Thoracic aorta (tissue), 2 donors: ENCODE data around the gene KDM7A. TPM values are rescaled to one million over a fixed set of nuclear protein-coding genes. Genes with fewer than 3 reads are reported as not detected.

Experiments used
- ATAC-seq: fragments of 150-250 bp; one replicate; pipeline ENCODE4 v1.8.0; 2017; ENCODE audit warnings: low read depth; ENCODE audit not compliant: insufficient number of reproducible peaks, low FRiP score
- DNase-seq: peaks from one replicate; pipeline ENCODE4 v3.0.0-alpha.2; 2020; ENCODE audit warnings: low spot score
- H3K27ac ChIP-seq, 2 donors: fragments of 200-600 bp; sonication (generic); 1 replicate in 1 of 2; 2 replicates in 1 of 2; pipeline ENCODE4 v1.5.1; 2016; ENCODE audit warnings: mild to moderate bottlenecking in 2 of 2, moderate library complexity in 2 of 2
- H3K27me3 ChIP-seq: fragments of 200-600 bp; sonication (generic); replicated peaks from 2 replicates; pipeline ENCODE4 v1.6.0; 2016; ENCODE audit warnings: mild to moderate bottlenecking; ENCODE audit not compliant: insufficient read depth
- H3K36me3 ChIP-seq: fragments of 200-600 bp; sonication (generic); one replicate; pipeline ENCODE4 v1.5.1; 2016
- H3K4me1 ChIP-seq, 2 donors: fragments of 200-600 bp; sonication (generic); 1 replicate in 1 of 2; 2 replicates in 1 of 2; pipeline versions ENCODE4 v1.5.1 to v1.6.0; 2016; ENCODE audit warnings: low read depth in 2 of 2, mild to moderate bottlenecking in 1 of 2; ENCODE audit not compliant: control insufficient read depth in 1 of 2
- H3K4me3 ChIP-seq: fragments of 200-600 bp; sonication (generic); 2 replicates; pipeline ENCODE4 v1.5.1; 2016; ENCODE audit warnings: mild to moderate bottlenecking
- H3K9me3 ChIP-seq: fragments of 200-600 bp; sonication (generic); 2 replicates; pipeline ENCODE4 v1.5.1; 2016
- CTCF ChIP-seq: fragments of 200-600 bp; sonication (generic); IDR thresholded peaks from one replicate; pipeline ENCODE4 v1.5.1; 2019; ENCODE audit warnings: antibody characterized with exemption
- total RNA-seq, 2 donors: library from RNA; depleted of rRNA; stranded (reverse); fragments of >200 nt; gene quantifications; one replicate each; pipeline versions ENCODE4 v1.1.0 to v1.2.3, GENCODE V29; 2016

KDM7A gene
- total RNA-seq, 2 donors from 2014 or later: 27.9 to 42.7 TPM

- Histone ChIP-seq H3K4me3 (no peak overlapping the region), H3K4me1 (peaks cover 0 to 12% of the 10 kb centered on the region in 2 donors), H3K27ac (no peak overlapping the region), H3K9me3 (no peaks in the 10 kb centered on the region), H3K36me3 (no peaks in the 10 kb centered on the region), H3K27me3 (no peaks in the 10 kb centered on the region)
- no peak for DNase-seq
- no peak for TF ChIP-seq CTCF
- no peak for ATAC-seq
Observed at GRCh38 chr7:140051820-140052219, 125.0 kb downstream of the KDM7A start.

GRCh38 chr7:140050100-140050499 lies 126.7 kb downstream of the KDM7A start:
- Histone ChIP-seq H3K36me3 (no peaks in the 10 kb centered on the region), H3K9me3 (no peaks in the 10 kb centered on the region), H3K4me3 (no peak overlapping the region), H3K27ac (peak overlapping the region in 1 of 2 donors; percentile 38), H3K4me1 (peaks cover 0 to 21% of the 10 kb centered on the region in 2 donors), H3K27me3 (no peaks in the 10 kb centered on the region)
- ATAC-seq: no peak
- no peak for TF ChIP-seq CTCF
- DNase-seq: no peak

- H3K27ac ChIP-seq: peak overlapping the region; percentile 30 to 38
- TF ChIP-seq CTCF: no peak
- H3K9me3 ChIP-seq: no peaks in the 10 kb centered on the region
- H3K4me1 ChIP-seq: peaks cover 0 to 21% of the 10 kb centered on the region in 2 donors
- no peaks in the 10 kb centered on the region for H3K27me3 ChIP-seq
- no peak for DNase-seq
- no peak overlapping the region for H3K4me3 ChIP-seq
- H3K36me3 ChIP-seq: no peaks in the 10 kb centered on the region
- ATAC-seq: no peak
Observed at GRCh38 chr7:140049339-140050024, 127.3 kb downstream of the KDM7A start.

GRCh38 chr7:140048989-140049338 lies 127.8 kb downstream of the KDM7A start:
- no peak overlapping the region for H3K4me3 ChIP-seq
- H3K36me3 ChIP-seq: no peaks in the 10 kb centered on the region
- DNase-seq (no peak), ATAC-seq (no peak)
- H3K4me1 ChIP-seq: peaks cover 0 to 21% of the 10 kb centered on the region in 2 donors
- no peaks in the 10 kb centered on the region for H3K9me3 ChIP-seq
- no peaks in the 10 kb centered on the region for H3K27me3 ChIP-seq
- no peak overlapping the region for H3K27ac ChIP-seq
- no peak for TF ChIP-seq CTCF

- DNase-seq (no peak), ATAC-seq (no peak)
- no peak overlapping the region for H3K4me3 ChIP-seq
- H3K36me3 ChIP-seq: no peaks in the 10 kb centered on the region
- no peaks in the 10 kb centered on the region for H3K9me3 ChIP-seq
- peaks cover 0 to 21% of the 10 kb centered on the region in 2 donors for H3K4me1 ChIP-seq
- no peak for TF ChIP-seq CTCF
- no peak overlapping the region for H3K27ac ChIP-seq
- no peaks in the 10 kb centered on the region for H3K27me3 ChIP-seq
Observed at GRCh38 chr7:140048138-140048537, 128.6 kb downstream of the KDM7A start.
